ENCODE data around the gene LRPPRC.

GRCh38 chr2:43995733-43996533 is at the start of gene LRPPRC:
- peak; percentile 27 to 54; a peak in 1 of 4 replicates for TF ChIP-seq EP300 (IDR thresholded peaks at IDR 0.05; ENCODE audit: borderline replicate concordance in 1 of 2, low read depth in 1 of 2, low read length in 1 of 2)
- no peak for TF ChIP-seq CTCF (IDR thresholded peaks at IDR 0.05)
- TF ChIP-seq MXI1 (IDR thresholded peaks at IDR 0.05; ENCODE audit: low read depth, low read length), result peak; percentile 99
- 0 out of 2 replicates have a peak, but pooled peaks have one; percentile 1 for TF ChIP-seq RAD21 (IDR thresholded peaks at IDR 0.05; ENCODE audit: low read length)
- TF ChIP-seq POLR2AphosphoS5 (IDR thresholded peaks at IDR 0.05; ENCODE audit: low read depth, low read length), result peak; percentile 90

All from SK-N-SH (cell line).